ENCODE measurements around the gene PRKN.
"Not testable (repeated sequence)": the region's sequence is repeated elsewhere in the genome, so short reads cannot be mapped to it uniquely, and the experiment has no call there.

PRKN gene

GRCh38 chr6:161829291-161829729 lies 898.3 kb downstream of the PRKN start:
- no peak for DNase-seq (ENCODE audit: low spot score)
- FAIRE-seq, result no peak

- FAIRE-seq (no peak), DNase-seq (ENCODE audit: low spot score) (no peak)
Measured at GRCh38 chr6:161828355-161828754, 899.2 kb downstream of the PRKN start.

- FAIRE-seq, result no peak
- DNase-seq (ENCODE audit: low spot score), result no peak
Measured at GRCh38 chr6:161826512-161826911, 901.1 kb downstream of the PRKN start.

GRCh38 chr6:161822204-161822603 lies 905.4 kb downstream of the PRKN start:
- not testable (repeated sequence) for FAIRE-seq

GRCh38 chr6:161817881-161818280 lies 909.7 kb downstream of the PRKN start:
- DNase-seq (ENCODE audit: low spot score) (no peak), FAIRE-seq (no peak)

More at GRCh38 chr6:161822204-161822603, 905.4 kb downstream of the PRKN start:
- DNase-seq (ENCODE audit: low spot score), result not testable (repeated sequence)

- FAIRE-seq (no peak), DNase-seq (ENCODE audit: low spot score) (no peak)
Measured at GRCh38 chr6:161815965-161816364, 911.6 kb downstream of the PRKN start.

GRCh38 chr6:161813156-161813555 lies 914.4 kb downstream of the PRKN start:
- FAIRE-seq, result no peak
- no peak for DNase-seq (ENCODE audit: low spot score)

- DNase-seq (ENCODE audit: low spot score), result no peak
- no peak for FAIRE-seq
Measured at GRCh38 chr6:161809971-161810370, 917.6 kb downstream of the PRKN start.

- DNase-seq (ENCODE audit: low spot score), result no peak
- FAIRE-seq, result no peak
Measured at GRCh38 chr6:161804838-161805237, 922.7 kb downstream of the PRKN start.

GRCh38 chr6:161803131-161803530 lies 924.4 kb downstream of the PRKN start:
- FAIRE-seq, result no peak
- no peak for DNase-seq (ENCODE audit: low spot score)

- DNase-seq (ENCODE audit: low spot score) (no peak), FAIRE-seq (no peak)
Measured at GRCh38 chr6:161802231-161802630, 925.3 kb downstream of the PRKN start.

GRCh38 chr6:161798844-161799394 lies 928.6 kb downstream of the PRKN start:
- no peak for FAIRE-seq
- no peak for DNase-seq (ENCODE audit: low spot score)

- no peak for DNase-seq (ENCODE audit: low spot score)
- no peak for FAIRE-seq
Measured at GRCh38 chr6:161796681-161797080, 930.9 kb downstream of the PRKN start.

- DNase-seq (ENCODE audit: low spot score) (no peak), FAIRE-seq (no peak)
Measured at GRCh38 chr6:161792851-161793493, 934.6 kb downstream of the PRKN start.

- DNase-seq (ENCODE audit: low spot score) (no peak), FAIRE-seq (no peak)
Measured at GRCh38 chr6:161788531-161788930, 939.0 kb downstream of the PRKN start.

GRCh38 chr6:161772176-161772575 lies 955.4 kb downstream of the PRKN start:
- DNase-seq (ENCODE audit: low spot score) (no peak), FAIRE-seq (no peak)

GRCh38 chr6:161761966-161762365 lies 965.6 kb downstream of the PRKN start:
- no peak for FAIRE-seq

GRCh38 chr6:161755080-161755479 lies 972.5 kb downstream of the PRKN start:
- no peak for FAIRE-seq

More at GRCh38 chr6:161761966-161762365, 965.6 kb downstream of the PRKN start:
- no peak for DNase-seq (ENCODE audit: low spot score)

GRCh38 chr6:161750686-161751085 lies 976.9 kb downstream of the PRKN start:
- DNase-seq (ENCODE audit: low spot score) (peak; percentile 30), FAIRE-seq (peak; percentile 7)

More at GRCh38 chr6:161755080-161755479, 972.5 kb downstream of the PRKN start:
- no peak for DNase-seq (ENCODE audit: low spot score)

GRCh38 chr6:161749576-161749975 lies 978.0 kb downstream of the PRKN start:
- FAIRE-seq, result no peak
- DNase-seq (ENCODE audit: low spot score), result no peak

GRCh38 chr6:161748535-161749416 lies 978.8 kb downstream of the PRKN start:
- no peak for FAIRE-seq
- DNase-seq (ENCODE audit: low spot score), result no peak

GRCh38 chr6:161747506-161747905 lies 980.1 kb downstream of the PRKN start:
- DNase-seq (ENCODE audit: low spot score) (no peak), FAIRE-seq (no peak)

Measured in RCC 7860 (cell line).